SK-N-SH (cell line): ENCODE data around the gene ITGAL.
"Not testable (repeated sequence)": the region's sequence is repeated elsewhere in the genome, so short reads cannot be mapped to it uniquely, and the experiment has no call there.

ENCODE experiments used
- CHD2 ChIP-seq: fragments of 150-350 bp; IDR thresholded peaks from 2 replicates; pipeline ENCODE4 v1.6.1; 2018; ENCODE audit warnings: low read length; ENCODE audit not compliant: partially characterized antibody
- EZH2phosphoT487 ChIP-seq: fragments of 200-600 bp; sonication (generic); IDR thresholded peaks from 2 replicates; pipeline ENCODE4 v1.6.1; 2017; ENCODE audit warnings: low read depth, mixed run types, mild to moderate bottlenecking, antibody characterized with exemption, moderate library complexity, borderline replicate concordance
- FOXM1 ChIP-seq: IDR thresholded peaks from 2 replicates; pipeline ENCODE4 v1.4.0; 2012; ENCODE audit warnings: low read depth, mild to moderate bottlenecking
- POLR2AphosphoS5 ChIP-seq: IDR thresholded peaks from 2 replicates; pipeline ENCODE4 v1.6.1; 2012; ENCODE audit warnings: low read depth, low read length
- TAF1 ChIP-seq: IDR thresholded peaks from 2 replicates; pipeline ENCODE4 v1.6.1; 2012; ENCODE audit warnings: low read depth, mild to moderate bottlenecking, low read length, moderate library complexity, borderline replicate concordance
- TEAD4 ChIP-seq: IDR thresholded peaks from 2 replicates; pipeline ENCODE4 v1.4.0; 2012; ENCODE audit warnings: mild to moderate bottlenecking, borderline replicate concordance; ENCODE audit not compliant: insufficient read depth
- YY1 ChIP-seq: IDR thresholded peaks from 2 replicates; pipeline ENCODE4 v1.4.0; 2012; ENCODE audit warnings: low read depth, mild to moderate bottlenecking
- TF ChIP-seq, protein P1 (sequence below): IDR thresholded peaks from 2 replicates; pipeline ENCODE4 v1.4.0; 2012; ENCODE audit warnings: low read depth, borderline replicate concordance
- TF ChIP-seq, protein P2 (sequence below): fragments of 200-600 bp; sonication (generic); IDR thresholded peaks from 2 replicates; pipeline ENCODE4 v1.6.1; 2017; ENCODE audit warnings: antibody characterized with exemption, mild to moderate bottlenecking, moderate library complexity

DNA sequence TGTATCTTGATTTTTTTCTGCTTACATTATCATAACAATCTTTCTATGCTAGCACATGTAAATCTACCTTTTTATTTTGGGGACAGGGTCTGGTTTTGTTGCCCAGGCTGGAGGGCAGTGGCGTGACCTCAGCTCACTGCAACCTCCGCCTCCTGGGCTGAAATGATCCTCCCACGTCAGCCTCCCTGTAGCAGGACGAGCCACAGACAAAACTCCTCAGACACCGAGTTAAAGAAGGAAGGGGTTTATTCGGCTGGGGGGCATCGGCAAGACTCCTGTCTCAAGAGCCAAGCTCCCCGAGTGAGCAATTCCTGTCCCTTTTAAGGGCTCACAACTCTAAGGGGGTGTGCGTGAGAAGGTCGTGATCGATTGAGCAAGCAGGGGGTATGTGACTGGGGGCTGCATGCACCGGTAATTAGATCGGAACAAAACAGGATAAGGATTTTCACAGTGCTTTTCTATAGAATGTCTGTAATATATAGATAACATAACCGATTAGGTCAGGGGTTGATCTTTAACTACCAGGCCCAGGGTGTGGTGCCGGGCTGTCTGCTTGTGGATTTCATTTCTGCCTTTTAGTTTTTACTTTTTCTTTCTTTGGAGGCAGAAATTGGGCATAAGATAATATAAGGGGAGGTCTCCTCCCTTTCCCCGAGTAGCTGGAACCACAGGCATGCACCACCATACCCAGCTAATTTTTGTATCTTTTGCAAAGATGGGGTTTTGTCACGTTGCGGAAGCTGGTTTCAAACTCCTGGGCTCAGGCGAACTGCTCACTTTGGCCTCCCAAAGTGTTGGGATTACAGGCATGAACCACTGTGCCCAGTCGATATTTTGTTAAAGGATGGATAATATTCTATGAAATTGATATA lies 19.6 kb upstream of the ITGAL start:
- TF ChIP-seq, protein P1, sequence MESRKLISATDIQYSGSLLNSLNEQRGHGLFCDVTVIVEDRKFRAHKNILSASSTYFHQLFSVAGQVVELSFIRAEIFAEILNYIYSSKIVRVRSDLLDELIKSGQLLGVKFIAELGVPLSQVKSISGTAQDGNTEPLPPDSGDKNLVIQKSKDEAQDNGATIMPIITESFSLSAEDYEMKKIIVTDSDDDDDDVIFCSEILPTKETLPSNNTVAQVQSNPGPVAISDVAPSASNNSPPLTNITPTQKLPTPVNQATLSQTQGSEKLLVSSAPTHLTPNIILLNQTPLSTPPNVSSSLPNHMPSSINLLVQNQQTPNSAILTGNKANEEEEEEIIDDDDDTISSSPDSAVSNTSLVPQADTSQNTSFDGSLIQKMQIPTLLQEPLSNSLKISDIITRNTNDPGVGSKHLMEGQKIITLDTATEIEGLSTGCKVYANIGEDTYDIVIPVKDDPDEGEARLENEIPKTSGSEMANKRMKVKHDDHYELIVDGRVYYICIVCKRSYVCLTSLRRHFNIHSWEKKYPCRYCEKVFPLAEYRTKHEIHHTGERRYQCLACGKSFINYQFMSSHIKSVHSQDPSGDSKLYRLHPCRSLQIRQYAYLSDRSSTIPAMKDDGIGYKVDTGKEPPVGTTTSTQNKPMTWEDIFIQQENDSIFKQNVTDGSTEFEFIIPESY, result not testable (repeated sequence)
- not testable (repeated sequence) for TF ChIP-seq EZH2phosphoT487, CHD2, YY1, TAF1, POLR2AphosphoS5, TEAD4, FOXM1
- TF ChIP-seq, protein P2, sequence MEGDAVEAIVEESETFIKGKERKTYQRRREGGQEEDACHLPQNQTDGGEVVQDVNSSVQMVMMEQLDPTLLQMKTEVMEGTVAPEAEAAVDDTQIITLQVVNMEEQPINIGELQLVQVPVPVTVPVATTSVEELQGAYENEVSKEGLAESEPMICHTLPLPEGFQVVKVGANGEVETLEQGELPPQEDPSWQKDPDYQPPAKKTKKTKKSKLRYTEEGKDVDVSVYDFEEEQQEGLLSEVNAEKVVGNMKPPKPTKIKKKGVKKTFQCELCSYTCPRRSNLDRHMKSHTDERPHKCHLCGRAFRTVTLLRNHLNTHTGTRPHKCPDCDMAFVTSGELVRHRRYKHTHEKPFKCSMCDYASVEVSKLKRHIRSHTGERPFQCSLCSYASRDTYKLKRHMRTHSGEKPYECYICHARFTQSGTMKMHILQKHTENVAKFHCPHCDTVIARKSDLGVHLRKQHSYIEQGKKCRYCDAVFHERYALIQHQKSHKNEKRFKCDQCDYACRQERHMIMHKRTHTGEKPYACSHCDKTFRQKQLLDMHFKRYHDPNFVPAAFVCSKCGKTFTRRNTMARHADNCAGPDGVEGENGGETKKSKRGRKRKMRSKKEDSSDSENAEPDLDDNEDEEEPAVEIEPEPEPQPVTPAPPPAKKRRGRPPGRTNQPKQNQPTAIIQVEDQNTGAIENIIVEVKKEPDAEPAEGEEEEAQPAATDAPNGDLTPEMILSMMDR, result not testable (repeated sequence)
